ENCODE data around the gene AKR7A2. TPM values are rescaled to one million over a fixed set of nuclear protein-coding genes. Genes with fewer than 3 reads are reported as not detected.
A peak's percentile ranks its signal among the peaks of the same experiment; 100 is the strongest.

The AKR7A2 gene
- polyA plus RNA-seq, 3 donors: 19.5 to 117 (median 89.3) TPM

- peaks cover 2% of the 10 kb centered on the region for H4K20me1 ChIP-seq (ENCODE audit: insufficient read depth, low read length)
- H3K4me2 ChIP-seq (replicated peaks; ENCODE audit: extremely low read depth, low read length, poor library complexity, severe bottlenecking): no peak overlapping the region
- H3K4me1 ChIP-seq (ENCODE audit: control insufficient read depth in 1 of 2, insufficient read depth in 2 of 2, low read length in 2 of 2): peaks cover 8 to 14% of the 10 kb centered on the region in 2 donors
- peaks cover 7% of the 10 kb centered on the region for H3K4me1 Mint-ChIP-seq
- peaks cover 0 to 1% (median 0%) of the 10 kb centered on the region in 3 donors for H3K27me3 Mint-ChIP-seq (ENCODE audit: low read depth in 3 of 3)
- H3K27ac Mint-ChIP-seq: peak overlapping the region in 2 of 7 donors; percentile 41 to 64
- H3K27me3 ChIP-seq (ENCODE audit: control insufficient read depth in 2 of 2, insufficient read depth in 2 of 2, low read length in 2 of 2): no peaks in the 10 kb centered on the region
- DNase-seq: no peak
- no peak overlapping the region for H3K4me3 ChIP-seq (replicated peaks in 1 of 3; ENCODE audit: low read depth in 2 of 3, low read length in 3 of 3)
- TF ChIP-seq CTCF (IDR thresholded peaks at IDR 0.05): no peak
- 92% methylated on average over 8 of the region's 16 CpGs for WGBS (ENCODE audit: insufficient coverage)
- H3K36me3 Mint-ChIP-seq: peaks cover 54 to 80% of the 10 kb centered on the region in 2 donors
- H3K9me3 Mint-ChIP-seq: no peaks in the 10 kb centered on the region
- no peak overlapping the region for H2AFZ ChIP-seq (ENCODE audit: insufficient read depth, low read depth, low read length, poor library complexity, severe bottlenecking)
- no peak overlapping the region for H3K9ac ChIP-seq (ENCODE audit: insufficient read depth, low read length, poor library complexity, severe bottlenecking)
- peaks cover 10% of the 10 kb centered on the region for H3K79me2 ChIP-seq (ENCODE audit: insufficient read depth, low read length)
- H3K36me3 ChIP-seq (replicated peaks in 1 of 2; ENCODE audit: control insufficient read depth in 1 of 2, insufficient read depth in 2 of 2, low read length in 2 of 2): peaks cover 59 to 85% of the 10 kb centered on the region in 2 donors
- H3K9me3 ChIP-seq (replicated peaks in 1 of 2; ENCODE audit: control insufficient read depth in 1 of 2, insufficient read depth in 1 of 2, low read length in 2 of 2): no peaks in the 10 kb centered on the region
- no peak overlapping the region for H3K4me3 Mint-ChIP-seq
- no peak overlapping the region for H3K27ac ChIP-seq (ENCODE audit: low read depth in 1 of 2, low read length in 2 of 2)
- intact Hi-C loops (cut with micrococcal nuclease): no loop called here
Observed at GRCh38 chr1:19327301-19327700, 15.4 kb upstream of the AKR7A2 start.

GRCh38 chr1:19326748-19327065 is 14.8 kb upstream of the AKR7A2 start:
- no peak overlapping the region for H3K4me2 ChIP-seq (replicated peaks; ENCODE audit: extremely low read depth, low read length, poor library complexity, severe bottlenecking)
- H3K4me3 ChIP-seq (replicated peaks in 1 of 3; ENCODE audit: low read depth in 2 of 3, low read length in 3 of 3): no peak overlapping the region
- no peaks in the 10 kb centered on the region for H3K9me3 ChIP-seq (replicated peaks in 1 of 2; ENCODE audit: control insufficient read depth in 1 of 2, insufficient read depth in 1 of 2, low read length in 2 of 2)
- intact Hi-C loops (cut with micrococcal nuclease): no loop called here
- no peak overlapping the region for H3K9ac ChIP-seq (ENCODE audit: insufficient read depth, low read length, poor library complexity, severe bottlenecking)
- TF ChIP-seq CTCF (IDR thresholded peaks at IDR 0.05): no peak
- Mint-ChIP-seq H3K36me3 (peaks cover 57 to 82% of the 10 kb centered on the region in 2 donors), H3K9me3 (no peaks in the 10 kb centered on the region), H3K27ac (peak overlapping the region in 1 of 7 donors; percentile 46), H3K4me3 (no peak overlapping the region), H3K4me1 (peaks cover 13% of the 10 kb centered on the region), H3K27me3 (ENCODE audit: low read depth in 3 of 3) (peaks cover 0 to 1% (median 0%) of the 10 kb centered on the region in 3 donors)
- H3K4me1 ChIP-seq (ENCODE audit: control insufficient read depth in 1 of 2, insufficient read depth in 2 of 2, low read length in 2 of 2): peaks cover 14 to 20% of the 10 kb centered on the region in 2 donors
- H4K20me1 ChIP-seq (ENCODE audit: insufficient read depth, low read length): peaks cover 8% of the 10 kb centered on the region
- 94% methylated on average over 5 of the region's 6 CpGs for WGBS (ENCODE audit: insufficient coverage)
- DNase-seq: no peak
- H3K27me3 ChIP-seq (ENCODE audit: control insufficient read depth in 2 of 2, insufficient read depth in 2 of 2, low read length in 2 of 2): no peaks in the 10 kb centered on the region
- H3K36me3 ChIP-seq (replicated peaks in 1 of 2; ENCODE audit: control insufficient read depth in 1 of 2, insufficient read depth in 2 of 2, low read length in 2 of 2): peaks cover 55 to 79% of the 10 kb centered on the region in 2 donors
- H3K79me2 ChIP-seq (ENCODE audit: insufficient read depth, low read length): peaks cover 13% of the 10 kb centered on the region
- no peak overlapping the region for H2AFZ ChIP-seq (ENCODE audit: insufficient read depth, low read depth, low read length, poor library complexity, severe bottlenecking)
- H3K27ac ChIP-seq (ENCODE audit: low read depth in 1 of 2, low read length in 2 of 2): no peak overlapping the region
